GM23248 (cell line): ENCODE data around the gene CADPS.

Experiments
- EZH2 ChIP-seq: fragments of 200-600 bp; sonication (generic); IDR thresholded peaks from 2 replicates; pipeline ENCODE4 v1.6.1; 2018; ENCODE audit warnings: antibody characterized with exemption, mild to moderate bottlenecking; ENCODE audit not compliant: insufficient read depth, poor library complexity, severe bottlenecking
- EZH2phosphoT487 ChIP-seq: fragments of 200-600 bp; sonication (generic); IDR thresholded peaks from 2 replicates; pipeline ENCODE4 v1.6.1; 2018; ENCODE audit warnings: antibody characterized with exemption, moderate library complexity, mild to moderate bottlenecking, low read depth; ENCODE audit not compliant: insufficient read depth

DNA sequence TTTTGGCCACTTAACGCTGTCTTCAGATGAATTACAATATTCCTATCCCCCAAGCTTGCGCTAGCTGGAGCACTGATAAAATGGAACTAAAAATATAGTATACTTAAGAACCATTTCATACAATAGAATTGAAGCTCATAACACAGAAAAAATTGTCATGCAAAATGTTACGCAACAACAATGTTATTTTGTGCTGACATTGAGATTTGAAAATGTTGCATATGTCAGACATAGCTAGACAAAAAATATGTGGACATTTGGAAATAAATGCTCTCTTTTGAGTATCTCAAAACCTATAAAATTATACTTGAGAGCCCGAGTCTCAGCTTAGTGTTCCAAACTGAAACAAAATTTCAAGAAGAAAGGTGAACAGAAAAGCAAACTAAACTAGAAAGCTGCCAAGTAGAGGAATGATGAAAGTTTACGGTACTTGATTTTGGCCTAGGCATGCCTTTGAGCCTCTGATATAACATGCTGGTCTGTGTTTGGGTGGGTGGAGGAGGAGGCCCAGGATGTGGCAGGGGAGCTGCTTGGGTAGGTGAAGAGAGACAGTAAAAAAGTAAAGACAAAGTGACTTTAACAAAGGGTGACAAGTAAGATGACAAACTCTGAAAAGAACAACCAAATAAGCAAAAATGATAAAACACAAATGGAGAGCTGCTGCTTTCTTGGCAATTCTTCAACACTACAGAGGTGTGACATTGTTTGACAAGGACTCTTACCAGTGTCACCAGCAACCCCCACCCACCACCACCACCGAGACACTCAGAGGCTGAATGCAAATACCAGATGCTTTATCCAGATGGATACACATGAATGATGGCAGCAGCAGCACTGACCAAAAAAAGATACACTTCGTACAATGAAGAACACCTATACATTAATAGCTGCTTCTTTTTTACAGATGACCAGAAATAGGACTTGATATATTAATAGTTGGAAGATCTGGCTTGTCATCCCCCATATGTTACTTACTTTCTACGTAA is 372.6 kb downstream of the CADPS start:
- no peak for TF ChIP-seq EZH2
- TF ChIP-seq EZH2phosphoT487, result no peak
